ENCODE measurements around the gene LILRA5.
"Not testable (repeated sequence)": the region's sequence is repeated elsewhere in the genome, so short reads cannot be mapped to it uniquely, and the experiment has no call there.

The LILRA5 gene

DNA sequence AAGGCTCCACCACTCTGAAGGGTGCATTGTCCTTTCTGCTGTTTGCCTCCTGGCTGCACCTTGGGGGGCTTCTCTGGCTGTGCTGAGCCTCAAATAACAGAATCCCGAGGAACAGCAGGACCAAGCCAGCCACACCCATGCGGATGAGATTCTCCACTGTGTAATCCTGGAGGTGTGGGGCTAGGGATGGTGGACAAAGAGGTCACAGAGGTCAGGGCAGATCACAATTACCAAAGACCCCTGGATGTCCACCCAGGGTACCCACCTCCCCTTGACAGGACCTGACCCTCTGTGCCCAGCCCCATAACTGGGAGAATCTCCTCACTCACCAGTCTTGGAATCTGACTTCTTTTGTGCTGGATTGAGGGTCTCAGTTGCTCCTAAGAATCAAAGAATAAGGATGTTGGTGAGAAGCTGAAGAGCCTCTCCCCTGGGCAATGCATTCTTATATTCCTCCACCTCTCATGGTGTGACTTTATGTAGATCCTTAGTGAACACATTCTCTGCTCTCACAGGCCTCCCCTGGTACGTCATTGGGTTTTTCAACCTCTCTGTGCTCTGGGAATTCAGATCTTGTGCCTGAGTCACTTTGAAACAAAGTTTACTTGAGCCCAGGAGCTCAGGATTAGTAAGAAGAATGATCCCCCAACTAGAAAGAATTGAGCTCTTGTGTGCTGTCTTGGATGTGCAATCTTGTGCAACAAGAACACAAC, 20.8 kb upstream of the LILRA5 start:
- no peak for DNase-seq (ENCODE audit: low read depth, low spot score)
- TF ChIP-seq, protein P1, sequence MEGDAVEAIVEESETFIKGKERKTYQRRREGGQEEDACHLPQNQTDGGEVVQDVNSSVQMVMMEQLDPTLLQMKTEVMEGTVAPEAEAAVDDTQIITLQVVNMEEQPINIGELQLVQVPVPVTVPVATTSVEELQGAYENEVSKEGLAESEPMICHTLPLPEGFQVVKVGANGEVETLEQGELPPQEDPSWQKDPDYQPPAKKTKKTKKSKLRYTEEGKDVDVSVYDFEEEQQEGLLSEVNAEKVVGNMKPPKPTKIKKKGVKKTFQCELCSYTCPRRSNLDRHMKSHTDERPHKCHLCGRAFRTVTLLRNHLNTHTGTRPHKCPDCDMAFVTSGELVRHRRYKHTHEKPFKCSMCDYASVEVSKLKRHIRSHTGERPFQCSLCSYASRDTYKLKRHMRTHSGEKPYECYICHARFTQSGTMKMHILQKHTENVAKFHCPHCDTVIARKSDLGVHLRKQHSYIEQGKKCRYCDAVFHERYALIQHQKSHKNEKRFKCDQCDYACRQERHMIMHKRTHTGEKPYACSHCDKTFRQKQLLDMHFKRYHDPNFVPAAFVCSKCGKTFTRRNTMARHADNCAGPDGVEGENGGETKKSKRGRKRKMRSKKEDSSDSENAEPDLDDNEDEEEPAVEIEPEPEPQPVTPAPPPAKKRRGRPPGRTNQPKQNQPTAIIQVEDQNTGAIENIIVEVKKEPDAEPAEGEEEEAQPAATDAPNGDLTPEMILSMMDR (IDR thresholded peaks at IDR 0.05; ENCODE audit: low read depth, low read length) = no peak
- H3K4me3 ChIP-seq (ENCODE audit: low read depth, low read length) = no peak overlapping the region
- in situ Hi-C loops (cut with HindIII; ENCODE audit: low sequenced_read_pairs) = no loop called here

DNA sequence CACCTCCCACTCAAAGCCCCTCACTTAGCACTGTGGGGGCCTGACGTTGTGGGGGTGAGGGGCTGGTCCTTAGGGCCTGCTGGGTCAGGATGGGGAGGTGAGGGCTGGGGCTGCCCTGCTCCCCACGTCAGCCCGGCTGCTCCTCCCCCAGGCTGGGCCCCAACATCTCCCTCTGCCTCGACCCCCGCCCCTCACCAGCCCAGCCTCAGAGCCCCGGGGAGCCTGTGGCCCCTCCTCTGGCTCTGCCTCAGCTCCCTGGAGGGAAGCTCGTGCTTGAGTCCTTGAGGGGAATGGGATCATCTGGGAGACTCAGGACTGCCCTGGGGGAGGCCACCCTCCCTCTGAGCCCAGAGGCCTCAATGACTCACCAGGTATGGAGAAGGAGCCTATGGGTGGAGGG, 19.2 kb upstream of the LILRA5 start:
- in situ Hi-C loops (cut with HindIII; ENCODE audit: low sequenced_read_pairs) = no loop called here
- no peak for DNase-seq (ENCODE audit: low read depth, low spot score)
- TF ChIP-seq, protein P1 (IDR thresholded peaks at IDR 0.05; ENCODE audit: low read depth, low read length) = no peak
- no peak overlapping the region for H3K4me3 ChIP-seq (ENCODE audit: low read depth, low read length)

DNA sequence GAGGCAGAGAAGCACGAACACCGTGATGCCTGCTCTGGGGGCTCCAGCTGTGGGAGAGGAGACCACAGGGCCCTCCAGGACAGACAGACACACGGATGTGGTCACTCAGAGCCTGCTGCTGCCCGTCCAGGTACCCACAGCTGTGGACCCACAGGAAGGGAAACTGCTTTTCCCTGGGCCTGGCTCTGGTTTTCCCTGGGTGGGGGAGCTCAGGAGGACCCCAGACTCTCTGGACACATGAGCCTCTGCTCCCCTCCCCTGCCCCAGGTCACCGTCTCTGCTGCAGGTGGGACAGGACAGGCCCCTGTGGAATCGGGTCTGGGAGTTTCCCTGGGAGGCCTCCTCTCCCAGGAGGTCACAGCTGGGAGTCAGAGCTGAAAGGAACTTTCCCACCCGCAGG, 18.7 kb upstream of the LILRA5 start:
- in situ Hi-C loops (cut with HindIII; ENCODE audit: low sequenced_read_pairs) = no loop called here
- TF ChIP-seq, protein P1 (IDR thresholded peaks at IDR 0.05; ENCODE audit: low read depth, low read length) = no peak

DNA sequence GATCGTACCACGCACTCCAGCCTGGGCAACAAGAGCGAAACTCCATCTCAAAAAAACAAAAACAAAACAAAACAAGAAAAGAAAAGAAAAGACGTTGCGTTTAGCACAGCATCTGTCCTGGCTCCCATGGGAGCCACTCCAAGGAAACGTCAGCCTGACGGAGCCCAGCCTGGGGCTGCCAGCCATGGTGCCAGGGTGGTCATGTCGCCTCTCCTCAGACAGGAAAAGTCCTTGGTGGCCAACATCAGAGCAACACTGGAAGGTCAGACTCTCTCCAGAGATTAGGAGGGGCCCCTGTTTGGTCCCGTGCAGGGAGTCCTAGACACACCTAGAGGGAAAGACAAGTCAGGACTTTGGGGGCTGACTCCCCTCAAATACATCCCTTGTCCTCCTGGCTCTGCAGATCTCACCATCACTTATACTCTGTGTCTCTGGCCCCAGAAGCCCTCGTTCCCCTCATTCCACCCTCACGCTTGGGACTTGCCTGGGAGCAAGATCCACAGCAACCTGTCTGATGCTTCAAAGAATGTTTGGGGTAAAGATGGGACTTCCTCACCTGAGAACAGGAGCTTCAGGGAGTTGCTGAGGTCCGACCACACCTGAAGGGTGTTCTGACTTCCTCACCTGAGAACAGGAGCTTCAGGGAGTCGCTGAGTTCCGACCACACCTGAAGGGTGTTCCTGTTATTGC, 16.7 kb upstream of the LILRA5 start:
- TF ChIP-seq, protein P1 (IDR thresholded peaks at IDR 0.05; ENCODE audit: low read depth, low read length) = no peak
- in situ Hi-C loops (cut with HindIII; ENCODE audit: low sequenced_read_pairs) = no loop called here
- no peak for DNase-seq (ENCODE audit: low read depth, low spot score)
- no peak overlapping the region for H3K4me3 ChIP-seq (ENCODE audit: low read depth, low read length)

More for the DNA sequence above, 18.7 kb upstream of the LILRA5 start:
- H3K4me3 ChIP-seq (ENCODE audit: low read depth, low read length) = no peak overlapping the region
- no peak for DNase-seq (ENCODE audit: low read depth, low spot score)

DNA sequence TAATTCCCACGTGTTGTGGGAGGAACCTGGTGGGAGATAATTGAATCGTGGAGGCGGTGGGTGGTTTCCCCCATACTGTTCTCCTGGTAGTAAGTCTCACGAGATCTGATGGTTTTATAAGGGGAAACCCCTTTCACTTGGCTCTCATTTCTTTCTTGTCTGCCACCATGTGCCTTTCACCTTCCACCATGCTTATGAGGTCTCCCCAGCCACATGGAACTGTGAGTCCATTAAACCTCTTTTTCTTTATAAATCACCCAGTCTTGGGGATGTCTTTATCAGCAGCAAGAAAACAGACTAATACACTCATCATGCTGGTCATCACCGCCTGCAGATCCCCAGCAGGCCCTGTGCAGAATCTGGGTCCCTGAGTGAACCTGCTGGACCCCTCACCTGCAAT, 15.8 kb upstream of the LILRA5 start:
- H3K4me3 ChIP-seq (ENCODE audit: low read depth, low read length); in situ Hi-C loops (cut with HindIII; ENCODE audit: low sequenced_read_pairs); DNase-seq (ENCODE audit: low read depth, low spot score): not testable (repeated sequence)

DNA sequence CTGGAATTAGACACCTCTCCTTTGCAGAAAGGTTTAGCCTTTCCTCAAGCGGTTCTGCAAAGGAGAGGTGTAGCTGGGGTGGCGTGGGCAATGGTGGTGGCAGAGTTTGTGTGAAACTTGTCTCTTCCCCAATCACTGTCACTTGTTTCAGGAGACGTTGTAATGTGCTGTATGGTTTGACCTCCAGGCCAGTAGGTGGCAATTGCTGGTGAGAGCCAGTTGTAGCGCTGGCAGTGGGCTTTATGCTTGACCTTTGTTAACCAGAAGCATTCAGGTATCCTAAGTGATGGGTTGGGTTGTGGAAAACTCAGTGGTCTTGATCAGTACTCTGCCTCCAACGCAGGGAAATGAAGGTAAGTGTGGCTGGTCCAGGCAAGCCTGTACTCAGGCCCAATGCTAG, 12.7 kb upstream of the LILRA5 start:
- DNase-seq (ENCODE audit: low read depth, low spot score) = no peak
- TF ChIP-seq, protein P1 (IDR thresholded peaks at IDR 0.05; ENCODE audit: low read depth, low read length) = no peak
- H3K4me3 ChIP-seq (ENCODE audit: low read depth, low read length) = no peak overlapping the region
- in situ Hi-C loops (cut with HindIII; ENCODE audit: low sequenced_read_pairs) = no loop called here

DNA sequence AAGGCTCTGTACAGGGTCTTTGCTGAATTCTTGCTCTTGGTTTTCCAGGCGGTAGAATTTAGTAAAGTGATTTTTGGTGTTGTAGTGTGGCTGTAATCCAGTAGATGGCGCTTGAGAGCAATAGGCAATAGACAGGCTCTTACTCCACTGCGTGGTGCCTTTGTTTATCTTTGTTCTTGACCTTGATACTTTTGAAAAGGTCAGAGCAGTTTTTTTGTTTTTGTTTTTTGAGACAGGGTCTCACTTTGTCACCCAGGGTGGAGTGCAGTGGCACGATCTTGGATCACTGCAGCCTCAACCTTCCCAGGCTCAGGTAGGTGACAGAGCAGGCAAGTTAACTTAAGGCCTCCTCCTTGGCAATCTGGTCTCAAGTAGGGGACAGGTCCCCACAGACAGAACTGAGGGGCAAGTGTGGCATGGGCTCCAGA, 12.2 kb upstream of the LILRA5 start:
- in situ Hi-C loops (cut with HindIII; ENCODE audit: low sequenced_read_pairs) = no loop called here
- H3K4me3 ChIP-seq (ENCODE audit: low read depth, low read length) = no peak overlapping the region
- TF ChIP-seq, protein P1 (IDR thresholded peaks at IDR 0.05; ENCODE audit: low read depth, low read length) = peak; percentile 68
- DNase-seq (ENCODE audit: low read depth, low spot score) = peak; percentile 5
